Kidney tubule cell (primary cell): ENCODE measurements around the gene ZDHHC8.

Experiments used
- DNase-seq: peaks from one replicate; pipeline ENCODE4 v3.0.0-alpha.2; 2018; ENCODE audit warnings: low spot score

Gene ZDHHC8

GRCh38 chr22:20130319-20130718, 1.3 kb upstream of the ZDHHC8 start:
- DNase-seq = peak; percentile 30

DNA sequence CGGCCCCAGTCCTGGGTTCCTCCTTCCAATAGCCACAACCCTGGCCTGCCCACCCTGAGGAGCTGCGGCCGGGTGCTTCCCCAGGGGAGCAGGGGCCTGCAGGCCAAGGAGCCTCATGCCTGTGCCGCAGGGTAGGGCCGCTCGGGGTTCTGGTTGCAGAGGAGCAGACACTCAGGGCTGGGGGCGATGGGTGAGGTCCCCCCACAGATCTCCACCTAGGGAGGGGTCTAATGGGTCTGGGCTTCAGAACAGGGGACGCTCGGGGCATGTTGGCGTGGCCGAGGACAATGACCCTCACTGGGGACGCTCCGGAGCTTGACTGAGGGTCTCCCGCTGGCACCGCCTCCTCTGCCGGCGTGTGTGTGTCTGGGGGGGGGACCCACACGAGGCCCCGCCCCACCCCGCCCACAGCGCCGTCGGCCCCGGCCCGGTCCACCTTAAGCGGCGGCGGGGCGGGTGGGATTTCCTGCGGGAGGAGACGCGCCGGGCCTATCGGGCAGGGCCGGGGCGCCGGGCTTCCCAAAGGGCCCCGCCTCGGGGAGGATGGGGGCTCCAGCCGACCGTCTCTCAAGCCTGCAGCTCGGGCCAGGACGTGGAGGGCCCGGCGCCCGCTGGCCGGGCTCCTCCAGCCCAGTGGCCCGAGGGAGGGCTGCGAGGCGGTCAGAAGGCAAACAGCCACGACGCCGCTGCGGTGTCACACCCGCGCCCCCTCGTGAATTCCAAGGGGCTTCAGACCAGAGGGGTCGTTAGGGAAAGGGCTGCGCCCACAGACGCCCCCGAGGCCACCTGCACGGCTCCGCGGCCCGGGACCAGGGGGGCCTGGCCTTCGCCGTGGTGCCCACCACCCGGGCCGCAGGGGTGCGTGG, 640 bp upstream of the ZDHHC8 start:
- DNase-seq = peak; percentile 76

- DNase-seq = no peak
Measured at GRCh38 chr22:20131859-20132685, 468 bp downstream of the ZDHHC8 start.

GRCh38 chr22:20132686-20133246, 1.2 kb downstream of the ZDHHC8 start:
- no peak for DNase-seq

DNA sequence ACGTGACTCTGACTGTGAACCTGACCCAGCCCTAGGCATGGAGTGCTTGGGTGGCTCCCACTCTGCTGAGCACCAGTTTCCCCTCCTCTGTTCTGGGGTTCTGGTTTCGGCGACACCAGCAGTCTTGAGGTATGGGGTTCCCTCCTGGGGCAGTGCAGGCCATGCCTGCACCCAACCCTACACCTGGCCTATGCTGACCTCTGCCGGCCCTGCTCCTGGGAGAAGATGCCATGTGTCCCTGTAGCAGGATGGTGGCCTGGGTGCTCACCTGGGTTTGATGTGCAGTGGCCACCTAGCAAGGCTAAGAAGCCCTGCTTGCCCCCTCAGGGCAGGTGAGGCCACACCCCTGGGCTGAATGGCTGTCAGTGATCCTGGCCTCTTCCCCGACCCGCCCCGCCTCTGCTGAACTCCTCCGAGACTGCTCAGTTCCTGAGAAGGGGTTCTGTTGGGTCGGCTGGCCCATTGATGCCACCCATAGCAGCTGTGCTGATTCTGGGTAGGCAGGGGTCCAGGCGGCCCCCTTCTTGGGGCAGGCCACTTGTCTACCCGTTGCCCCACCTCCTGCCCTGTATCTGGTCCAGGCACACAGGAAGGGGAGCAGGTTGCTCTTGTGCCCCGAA, 2.4 kb downstream of the ZDHHC8 start:
- no peak for DNase-seq

DNA sequence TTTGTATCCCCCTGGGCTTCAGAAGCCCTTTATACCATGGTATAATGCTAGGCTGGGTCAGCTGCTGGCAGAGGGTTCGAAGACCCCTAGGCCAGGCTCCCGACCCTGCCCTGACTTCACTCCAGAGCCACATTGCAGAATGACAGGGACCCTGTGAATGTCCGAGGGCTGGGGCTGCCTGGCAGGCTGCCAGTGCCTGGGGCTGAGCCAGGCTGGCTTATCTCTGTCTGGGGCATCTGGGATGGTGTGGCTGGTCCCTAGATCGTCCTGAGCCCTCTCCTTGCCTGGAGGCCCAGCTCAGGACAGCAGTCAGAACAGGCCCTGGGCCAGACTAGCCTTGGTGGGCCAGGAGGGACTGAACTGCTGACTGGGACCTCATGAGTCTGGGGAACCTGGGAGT, 3.7 kb downstream of the ZDHHC8 start:
- DNase-seq = no peak

DNA sequence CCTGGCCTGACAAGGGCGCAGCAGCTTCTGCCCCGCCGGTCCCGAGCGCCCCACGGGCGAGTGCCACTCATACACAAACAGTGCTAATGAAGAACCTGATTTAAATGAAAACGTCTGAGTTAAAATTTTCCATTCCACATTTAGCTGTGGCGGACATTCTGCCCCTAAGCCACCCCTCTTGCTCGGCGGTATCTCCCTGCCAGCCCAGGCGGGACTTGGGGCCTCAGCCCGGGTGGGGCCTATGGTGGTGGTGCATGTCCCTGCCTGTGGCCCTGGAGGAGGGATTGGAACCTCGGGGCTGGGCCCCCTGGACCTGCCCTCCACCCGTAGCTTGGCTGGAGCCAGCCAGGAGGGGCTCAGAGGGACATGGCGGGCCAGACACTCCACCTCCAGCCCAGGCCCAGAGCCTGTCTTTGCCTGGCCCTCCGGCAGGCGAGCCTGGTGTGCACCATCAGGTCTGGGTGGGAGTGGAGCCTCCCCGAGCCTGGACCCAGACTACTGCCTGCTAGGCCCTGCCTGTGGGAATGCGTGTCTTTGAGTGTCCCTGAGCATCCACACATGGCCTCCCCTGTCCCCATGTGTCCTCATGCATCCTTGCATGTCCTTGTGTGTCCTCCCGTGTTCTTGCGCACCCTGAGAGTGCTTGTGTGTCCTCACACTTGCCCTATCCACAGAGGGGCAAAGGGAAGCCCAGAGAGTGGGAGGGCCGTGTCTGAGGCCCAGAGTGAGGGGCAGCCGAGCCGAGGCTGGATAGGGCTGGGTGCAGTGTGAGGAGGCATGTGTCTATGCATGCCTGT, 4.4 kb downstream of the ZDHHC8 start:
- no peak for DNase-seq

- DNase-seq = no peak
Measured at GRCh38 chr22:20136603-20136873, 4.9 kb downstream of the ZDHHC8 start.

- no peak for DNase-seq
Measured at GRCh38 chr22:20137113-20137512, 5.5 kb downstream of the ZDHHC8 start.

DNA sequence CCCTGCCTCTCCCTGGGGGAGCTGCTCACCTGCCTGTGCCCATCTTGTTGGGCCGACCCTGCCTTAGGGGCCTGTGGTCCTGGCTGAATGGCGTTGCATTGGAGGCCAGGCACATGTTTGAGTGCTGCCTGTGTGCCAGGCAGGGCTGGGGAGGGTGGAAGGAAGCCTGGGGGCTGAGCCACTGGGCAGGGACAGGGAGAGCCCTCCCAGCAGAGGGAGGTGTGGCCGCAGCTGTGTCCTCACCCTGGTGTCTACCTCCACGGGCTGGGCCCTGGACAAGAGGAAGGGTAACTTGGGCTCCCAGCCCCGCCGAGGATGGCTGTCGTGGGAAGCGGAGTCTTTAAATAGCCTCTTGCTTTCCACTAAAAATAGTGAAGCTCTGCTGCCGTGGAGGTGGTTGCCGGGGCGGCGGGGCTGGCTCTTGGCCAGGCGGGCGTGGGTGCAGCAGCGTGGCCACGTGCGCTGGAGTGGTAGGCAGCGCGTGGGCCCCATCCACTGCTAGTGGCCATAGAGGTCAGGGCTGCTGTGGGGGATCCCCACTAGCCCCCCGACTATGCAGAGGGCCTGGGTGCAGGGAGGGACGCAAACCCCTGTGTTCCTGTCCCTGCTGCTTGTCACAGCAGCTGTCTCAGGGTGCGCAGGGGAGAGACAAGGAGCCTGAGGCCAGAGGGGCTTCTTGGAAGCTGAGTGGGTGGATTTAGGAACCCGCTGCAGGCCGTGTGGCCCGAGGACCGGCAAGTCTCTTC, 6.2 kb downstream of the ZDHHC8 start:
- DNase-seq = no peak

DNA sequence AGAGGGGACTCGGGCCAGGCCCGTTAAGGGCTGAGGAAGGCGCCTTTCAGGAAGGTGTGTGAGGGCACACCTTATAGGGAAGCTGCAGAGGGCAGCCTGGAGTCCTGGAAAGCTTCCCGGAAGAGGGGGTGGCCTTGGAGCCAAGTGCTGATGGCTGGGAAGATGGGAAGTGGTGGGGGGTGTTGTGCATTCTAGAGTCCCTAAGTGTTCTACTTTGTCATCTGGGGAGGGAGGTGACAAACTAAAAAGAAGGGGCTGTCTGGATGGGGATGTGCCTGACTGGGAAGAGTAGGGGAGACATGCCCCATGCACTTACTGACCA, 6.8 kb downstream of the ZDHHC8 start:
- no peak for DNase-seq

- DNase-seq = no peak
Measured at GRCh38 chr22:20138868-20139267, 7.3 kb downstream of the ZDHHC8 start.

- no peak for DNase-seq
Measured at GRCh38 chr22:20139391-20140106, 7.9 kb downstream of the ZDHHC8 start.

DNA sequence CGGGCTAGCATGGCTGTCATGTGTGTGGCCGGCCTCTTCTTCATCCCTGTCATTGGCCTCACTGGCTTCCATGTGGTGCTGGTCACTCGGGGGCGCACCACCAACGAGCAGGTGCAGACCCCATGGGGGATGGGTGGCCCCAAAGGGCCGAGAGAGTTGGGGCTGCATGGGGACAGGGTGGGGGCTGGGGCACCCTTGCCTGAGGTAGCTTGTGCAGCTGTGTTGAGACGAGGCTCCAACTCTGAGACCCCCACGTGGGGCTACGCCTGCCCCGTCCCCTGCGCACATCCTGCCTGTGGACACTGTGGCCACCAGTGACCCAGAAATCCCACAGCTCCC, 8.5 kb downstream of the ZDHHC8 start:
- no peak for DNase-seq

DNA sequence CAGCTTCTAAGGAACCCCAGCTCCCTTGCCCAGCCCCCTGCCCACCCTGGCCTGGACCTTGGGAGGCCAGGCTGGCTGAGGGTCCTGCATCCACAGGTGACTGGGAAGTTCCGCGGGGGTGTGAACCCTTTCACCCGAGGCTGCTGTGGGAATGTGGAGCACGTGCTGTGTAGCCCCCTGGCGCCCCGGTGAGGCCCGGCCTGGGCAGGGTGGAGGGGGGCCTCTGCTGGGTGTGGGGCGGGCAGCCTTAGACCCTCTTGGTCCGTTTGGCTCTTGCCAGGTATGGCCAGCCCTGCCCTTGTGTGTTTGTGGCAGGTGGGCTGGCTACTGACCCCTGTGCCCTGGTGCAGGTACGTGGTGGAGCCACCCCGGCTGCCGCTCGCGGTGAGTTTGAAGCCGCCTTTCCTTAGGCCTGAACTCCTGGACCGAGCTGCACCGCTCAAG, 8.9 kb downstream of the ZDHHC8 start:
- DNase-seq = no peak

- peak; percentile 90 for DNase-seq
Measured at GRCh38 chr22:20141186-20142077, 9.8 kb downstream of the ZDHHC8 start.

DNA sequence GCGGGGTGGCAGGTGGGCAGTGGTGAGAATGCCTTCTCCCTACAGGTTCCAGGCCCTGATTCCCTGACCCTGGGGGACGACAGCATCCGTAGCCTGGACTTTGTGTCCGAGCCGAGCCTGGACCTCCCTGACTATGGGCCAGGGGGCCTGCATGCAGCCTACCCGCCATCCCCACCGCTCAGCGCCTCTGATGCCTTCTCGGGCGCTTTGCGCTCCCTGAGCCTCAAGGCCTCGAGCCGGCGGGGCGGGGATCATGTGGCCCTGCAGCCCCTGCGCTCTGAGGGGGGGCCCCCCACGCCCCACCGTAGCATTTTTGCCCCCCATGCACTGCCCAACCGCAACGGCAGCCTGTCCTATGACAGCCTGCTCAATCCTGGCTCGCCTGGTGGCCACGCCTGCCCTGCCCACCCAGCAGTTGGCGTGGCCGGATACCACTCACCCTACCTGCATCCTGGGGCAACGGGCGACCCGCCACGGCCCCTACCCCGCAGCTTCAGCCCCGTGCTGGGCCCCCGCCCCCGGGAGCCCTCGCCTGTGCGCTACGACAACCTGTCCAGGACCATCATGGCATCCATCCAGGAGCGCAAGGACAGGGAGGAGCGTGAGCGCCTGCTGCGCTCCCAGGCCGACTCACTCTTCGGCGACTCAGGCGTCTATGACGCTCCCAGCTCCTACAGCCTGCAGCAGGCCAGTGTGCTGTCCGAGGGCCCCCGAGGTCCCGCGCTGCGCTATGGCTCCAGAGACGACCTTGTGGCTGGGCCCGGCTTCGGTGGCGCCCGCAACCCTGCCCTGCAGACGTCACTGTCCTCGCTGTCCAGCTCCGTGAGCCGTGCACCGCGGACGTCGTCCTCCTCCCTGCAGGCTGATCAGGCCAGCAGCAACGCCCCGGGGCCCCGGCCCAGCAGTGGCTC, 11.4 kb downstream of the ZDHHC8 start:
- no peak for DNase-seq

DNA sequence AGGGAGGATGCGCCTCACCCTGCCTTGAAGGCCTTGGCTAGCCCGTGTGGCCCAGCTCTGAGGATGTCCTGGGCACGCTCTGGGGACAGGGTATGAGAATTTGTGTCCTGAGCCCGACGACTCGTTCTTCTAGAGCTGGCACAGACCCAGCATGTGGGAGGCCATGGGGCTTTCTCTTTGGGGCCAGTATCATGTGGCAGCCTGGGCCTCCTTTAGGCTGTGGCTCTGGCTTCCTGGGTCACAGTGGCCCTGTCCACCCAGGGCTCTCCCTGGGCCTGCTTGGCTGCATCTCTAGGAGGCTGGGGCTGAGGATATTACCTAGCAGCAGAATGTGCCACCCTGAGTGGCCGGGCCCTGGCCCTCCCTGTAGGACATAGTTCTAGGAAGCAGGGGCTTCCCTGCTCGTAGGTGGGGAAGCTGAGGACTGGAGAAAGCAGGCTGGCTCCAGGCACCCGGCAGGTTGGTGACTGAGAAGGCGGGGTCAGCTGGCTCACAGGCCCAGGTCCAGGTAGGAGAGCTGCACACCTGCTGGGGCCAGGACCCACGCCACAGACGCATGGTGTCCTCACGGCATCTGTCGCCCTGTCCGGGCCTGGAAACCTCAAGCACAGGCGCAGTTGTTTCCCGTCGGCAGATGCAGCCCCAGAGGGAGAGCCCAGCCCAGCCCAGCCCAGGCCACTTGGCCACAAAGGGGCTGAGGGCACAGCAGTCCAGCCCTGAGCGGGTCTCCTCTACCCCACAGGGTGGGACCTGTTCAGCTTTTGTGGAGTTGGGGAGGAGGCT, 12.5 kb downstream of the ZDHHC8 start:
- no peak for DNase-seq
